Activated T-helper 17 cell treated with anti-CD3 and anti-CD28 coated beads, Interleukin-2, amount 50 U/mL, for 72 hours (primary cell): ENCODE results near the gene HEBP2. TPM values are rescaled to one million over a fixed set of nuclear protein-coding genes. Genes with fewer than 3 reads are reported as not detected.

Experiments
- ATAC-seq: fragments of 150-1000 bp; cut with Tn5 transposase; replicated peaks from 2 replicates; pipeline ENCODE4 v1.10.0; 2021; ENCODE audit warnings: mild to moderate bottlenecking, moderate library complexity
- H3K27ac Mint-ChIP-seq: one replicate; pipeline ENCODE4 v1.8.0; 2022; ENCODE audit warnings: mixed read lengths
- H3K27me3 Mint-ChIP-seq: one replicate; pipeline ENCODE4 v1.8.0; 2022; ENCODE audit warnings: mixed read lengths
- H3K36me3 Mint-ChIP-seq: one replicate; pipeline ENCODE4 v1.8.0; 2022; ENCODE audit warnings: low read depth, mild to moderate bottlenecking, mixed read lengths
- H3K4me1 Mint-ChIP-seq: one replicate; pipeline ENCODE4 v1.8.0; 2022; ENCODE audit warnings: mixed read lengths
- H3K4me3 Mint-ChIP-seq: one replicate; pipeline ENCODE4 v1.8.0; 2022; ENCODE audit warnings: mild to moderate bottlenecking, mixed read lengths
- H3K9me3 Mint-ChIP-seq: one replicate; pipeline ENCODE4 v1.8.0; 2022; ENCODE audit warnings: mixed read lengths
- total RNA-seq, 2 donors: library from RNA; stranded (reverse); gene quantifications; one replicate each; pipeline ENCODE4 v1.2.3, GENCODE V29; 2022

Gene HEBP2
- total RNA-seq, 2 donors from 2014 or later = 28.6 to 44.7 TPM

DNA sequence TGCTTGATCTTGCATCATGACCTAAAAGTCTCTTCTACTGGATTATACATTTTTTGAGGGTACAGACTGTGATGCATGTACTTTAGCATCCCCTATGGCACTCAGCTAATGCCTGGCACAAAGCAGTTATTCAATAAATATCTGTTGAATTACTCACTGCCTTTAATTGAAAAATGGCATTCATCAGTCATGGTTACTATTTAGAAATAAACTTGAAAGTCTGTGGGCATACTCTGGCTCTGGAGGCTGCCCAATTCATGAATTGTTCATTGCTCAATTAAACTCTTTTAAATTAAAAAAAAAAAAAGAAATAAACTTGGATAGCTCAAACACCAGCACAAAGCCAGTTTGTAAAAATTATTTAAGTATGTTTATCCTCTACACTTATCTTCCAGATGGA is 40.0 kb downstream of the HEBP2 start:
- no peak overlapping the region for H3K4me3 Mint-ChIP-seq
- H3K27me3 Mint-ChIP-seq = no peaks in the 10 kb centered on the region
- ATAC-seq = no peak
- no peak overlapping the region for H3K27ac Mint-ChIP-seq
- no peaks in the 10 kb centered on the region for H3K4me1 Mint-ChIP-seq
- H3K36me3 Mint-ChIP-seq = no peaks in the 10 kb centered on the region
- H3K9me3 Mint-ChIP-seq = no peaks in the 10 kb centered on the region

- Mint-ChIP-seq H3K4me3 (no peak overlapping the region), H3K27ac (no peak overlapping the region), H3K36me3 (no peaks in the 10 kb centered on the region), H3K4me1 (peaks cover 11% of the 10 kb centered on the region), H3K9me3 (no peaks in the 10 kb centered on the region), H3K27me3 (no peaks in the 10 kb centered on the region)
- no peak for ATAC-seq
Observed at GRCh38 chr6:138446821-138447220, 42.8 kb downstream of the HEBP2 start.

- no peaks in the 10 kb centered on the region for H3K9me3 Mint-ChIP-seq
- H3K27ac Mint-ChIP-seq = peak overlapping the region; percentile 44
- peak; percentile 47 for ATAC-seq
- no peak overlapping the region for H3K4me3 Mint-ChIP-seq
- H3K4me1 Mint-ChIP-seq = peaks cover 23% of the 10 kb centered on the region
- H3K27me3 Mint-ChIP-seq = no peaks in the 10 kb centered on the region
- no peaks in the 10 kb centered on the region for H3K36me3 Mint-ChIP-seq
Observed at GRCh38 chr6:138450445-138450844, 46.4 kb downstream of the HEBP2 start.

- no peak overlapping the region for H3K4me3 Mint-ChIP-seq
- H3K9me3 Mint-ChIP-seq = no peaks in the 10 kb centered on the region
- peaks cover 23% of the 10 kb centered on the region for H3K4me1 Mint-ChIP-seq
- H3K27ac Mint-ChIP-seq = peak overlapping the region; percentile 44
- ATAC-seq = no peak
- no peaks in the 10 kb centered on the region for H3K36me3 Mint-ChIP-seq
- H3K27me3 Mint-ChIP-seq = no peaks in the 10 kb centered on the region
Observed at GRCh38 chr6:138451043-138451442, 47.0 kb downstream of the HEBP2 start.

DNA sequence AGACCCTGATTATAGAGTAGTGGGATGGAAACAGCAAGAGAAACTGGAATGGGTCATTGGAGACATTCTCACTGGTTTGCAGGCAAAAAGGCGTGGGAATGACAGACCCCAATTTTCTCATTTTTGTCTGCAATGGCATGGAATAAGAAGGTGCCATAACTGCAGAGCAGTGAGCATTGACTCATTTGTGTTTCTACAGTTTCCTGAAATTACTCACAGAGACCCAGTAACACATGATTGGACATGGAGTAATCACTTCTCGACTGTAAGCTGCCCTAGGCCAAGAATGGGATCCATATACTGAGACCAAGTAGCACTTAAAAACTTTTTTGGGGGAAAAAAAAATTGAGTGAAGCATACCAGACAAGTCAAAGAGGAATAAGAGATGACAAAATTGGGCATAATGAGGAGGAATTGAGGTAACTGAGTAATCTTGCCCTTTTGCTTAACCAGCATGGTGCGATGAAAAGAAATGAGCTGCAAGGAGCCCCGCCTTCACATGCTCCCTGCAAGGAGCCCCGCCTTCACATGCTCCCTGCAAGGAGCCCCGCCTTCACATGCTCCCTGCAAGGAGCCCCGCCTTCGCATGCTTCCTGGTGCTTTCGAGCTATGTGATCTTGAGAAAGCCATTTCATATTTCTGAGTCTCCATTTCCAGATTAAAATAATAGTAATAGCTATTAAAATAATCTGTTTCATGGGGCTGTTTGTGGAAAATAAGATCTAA is 51.1 kb downstream of the HEBP2 start:
- peak overlapping the region; percentile 63 for H3K4me3 Mint-ChIP-seq
- H3K4me1 Mint-ChIP-seq = peaks cover 23% of the 10 kb centered on the region
- H3K9me3 Mint-ChIP-seq = no peaks in the 10 kb centered on the region

GRCh38 chr6:138455746-138456400 is 51.9 kb downstream of the HEBP2 start:
- no peaks in the 10 kb centered on the region for H3K27me3 Mint-ChIP-seq
- peak overlapping the region; percentile 63 for H3K4me3 Mint-ChIP-seq
- H3K4me1 Mint-ChIP-seq = peaks cover 15% of the 10 kb centered on the region
- no peaks in the 10 kb centered on the region for H3K36me3 Mint-ChIP-seq
- H3K9me3 Mint-ChIP-seq = no peaks in the 10 kb centered on the region
- H3K27ac Mint-ChIP-seq = peak overlapping the region; percentile 87
- peak; percentile 69 for ATAC-seq

More for the DNA sequence above, 51.1 kb downstream of the HEBP2 start:
- ATAC-seq = peak; percentile 83
- H3K36me3 Mint-ChIP-seq = no peaks in the 10 kb centered on the region
- peak overlapping the region; percentile 87 for H3K27ac Mint-ChIP-seq
- H3K27me3 Mint-ChIP-seq = no peaks in the 10 kb centered on the region

- no peaks in the 10 kb centered on the region for H3K27me3 Mint-ChIP-seq
- no peaks in the 10 kb centered on the region for H3K36me3 Mint-ChIP-seq
- peak overlapping the region; percentile 87 for H3K27ac Mint-ChIP-seq
- peaks cover 12% of the 10 kb centered on the region for H3K4me1 Mint-ChIP-seq
- H3K4me3 Mint-ChIP-seq = peak overlapping the region; percentile 63
- ATAC-seq = no peak
- no peaks in the 10 kb centered on the region for H3K9me3 Mint-ChIP-seq
Observed at GRCh38 chr6:138456401-138456790, 52.4 kb downstream of the HEBP2 start.

- H3K27me3 Mint-ChIP-seq = no peaks in the 10 kb centered on the region
- no peaks in the 10 kb centered on the region for H3K9me3 Mint-ChIP-seq
- H3K4me3 Mint-ChIP-seq = no peak overlapping the region
- no peak overlapping the region for H3K27ac Mint-ChIP-seq
- no peaks in the 10 kb centered on the region for H3K36me3 Mint-ChIP-seq
- peaks cover 5% of the 10 kb centered on the region for H3K4me1 Mint-ChIP-seq
- ATAC-seq = no peak
Observed at GRCh38 chr6:138461647-138462046, 57.6 kb downstream of the HEBP2 start.

DNA sequence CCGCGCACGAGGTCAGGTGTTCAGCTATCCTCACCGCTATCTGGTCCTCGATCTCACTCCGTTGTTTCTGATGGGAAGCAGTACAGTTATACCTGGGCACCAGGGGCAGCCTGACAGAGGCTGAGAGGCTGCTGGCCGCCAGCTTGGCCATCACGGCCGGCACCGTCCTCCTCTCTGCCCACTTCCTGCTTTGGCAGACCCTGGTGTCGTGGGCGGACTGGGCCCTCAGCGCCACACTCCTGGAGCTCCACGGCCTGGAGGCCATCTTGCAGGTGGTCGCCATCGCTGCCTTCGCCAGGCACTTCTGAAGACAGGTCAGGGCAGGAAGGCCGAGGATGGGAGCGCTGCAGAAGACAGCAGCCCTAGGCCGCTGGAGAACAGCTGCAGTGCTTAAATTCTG is 60.1 kb downstream of the HEBP2 start:
- Mint-ChIP-seq H3K36me3 (no peaks in the 10 kb centered on the region), H3K9me3 (no peaks in the 10 kb centered on the region), H3K4me1 (peaks cover 5% of the 10 kb centered on the region), H3K4me3 (no peak overlapping the region), H3K27ac (no peak overlapping the region), H3K27me3 (no peaks in the 10 kb centered on the region)
- ATAC-seq = no peak

DNA sequence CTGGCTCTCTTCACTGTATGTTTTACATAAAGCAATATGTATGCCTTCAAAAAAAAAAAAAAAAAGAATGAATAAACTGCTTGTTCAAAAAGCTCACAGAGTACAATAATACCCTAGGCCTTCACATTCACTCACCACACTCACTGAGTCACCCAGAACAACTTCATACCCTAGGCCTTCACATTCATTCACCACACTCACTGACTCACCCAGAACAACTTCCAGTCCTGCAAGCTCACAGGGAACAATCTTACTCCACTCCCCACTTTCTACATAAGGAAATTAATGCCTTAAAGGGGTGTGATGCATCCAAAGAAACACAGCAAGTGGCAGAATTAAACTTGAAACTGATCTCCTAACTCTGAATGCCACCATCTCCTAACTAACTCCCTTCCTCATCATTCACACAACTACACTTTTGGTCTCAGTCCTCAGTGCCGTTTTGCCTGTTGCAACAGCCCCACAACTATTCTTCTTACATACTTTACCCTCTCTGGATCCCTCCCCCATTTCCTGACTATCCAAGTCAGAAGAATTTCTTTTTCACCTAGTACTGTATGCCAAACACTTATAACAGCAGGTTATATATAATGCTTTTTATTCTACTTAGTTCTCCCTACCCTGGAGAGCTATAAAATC is 61.1 kb downstream of the HEBP2 start:
- ATAC-seq = peak; percentile 100
- Mint-ChIP-seq H3K27ac (no peak overlapping the region), H3K9me3 (no peaks in the 10 kb centered on the region)

DNA sequence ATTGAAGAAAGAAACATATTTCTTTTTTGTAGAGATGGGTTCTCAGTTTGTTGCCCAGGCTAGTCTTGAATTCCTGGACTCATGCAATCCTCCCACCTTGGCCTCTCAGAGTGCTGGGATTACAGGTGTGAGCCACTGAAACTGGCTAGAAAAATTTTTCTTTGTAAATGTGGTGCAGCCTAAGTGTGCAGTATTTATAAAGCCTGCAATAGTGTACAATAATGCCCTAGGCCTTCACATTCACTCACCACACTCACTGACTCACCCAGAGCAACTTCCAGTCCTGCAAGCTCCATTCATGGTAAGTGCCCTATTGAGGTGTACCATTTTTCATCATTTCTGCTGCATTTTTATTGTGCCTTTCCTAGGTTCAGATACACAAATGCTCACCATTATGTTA is 63.9 kb downstream of the HEBP2 start:
- Mint-ChIP-seq H3K4me1 (peaks cover 5% of the 10 kb centered on the region), H3K27ac (no peak overlapping the region), H3K27me3 (no peaks in the 10 kb centered on the region), H3K36me3 (no peaks in the 10 kb centered on the region), H3K9me3 (no peaks in the 10 kb centered on the region), H3K4me3 (no peak overlapping the region)
- no peak for ATAC-seq

More for the DNA sequence above, 61.1 kb downstream of the HEBP2 start:
- no peak overlapping the region for H3K4me3 Mint-ChIP-seq
- H3K27me3 Mint-ChIP-seq = no peaks in the 10 kb centered on the region
- peaks cover 5% of the 10 kb centered on the region for H3K4me1 Mint-ChIP-seq
- no peaks in the 10 kb centered on the region for H3K36me3 Mint-ChIP-seq

DNA sequence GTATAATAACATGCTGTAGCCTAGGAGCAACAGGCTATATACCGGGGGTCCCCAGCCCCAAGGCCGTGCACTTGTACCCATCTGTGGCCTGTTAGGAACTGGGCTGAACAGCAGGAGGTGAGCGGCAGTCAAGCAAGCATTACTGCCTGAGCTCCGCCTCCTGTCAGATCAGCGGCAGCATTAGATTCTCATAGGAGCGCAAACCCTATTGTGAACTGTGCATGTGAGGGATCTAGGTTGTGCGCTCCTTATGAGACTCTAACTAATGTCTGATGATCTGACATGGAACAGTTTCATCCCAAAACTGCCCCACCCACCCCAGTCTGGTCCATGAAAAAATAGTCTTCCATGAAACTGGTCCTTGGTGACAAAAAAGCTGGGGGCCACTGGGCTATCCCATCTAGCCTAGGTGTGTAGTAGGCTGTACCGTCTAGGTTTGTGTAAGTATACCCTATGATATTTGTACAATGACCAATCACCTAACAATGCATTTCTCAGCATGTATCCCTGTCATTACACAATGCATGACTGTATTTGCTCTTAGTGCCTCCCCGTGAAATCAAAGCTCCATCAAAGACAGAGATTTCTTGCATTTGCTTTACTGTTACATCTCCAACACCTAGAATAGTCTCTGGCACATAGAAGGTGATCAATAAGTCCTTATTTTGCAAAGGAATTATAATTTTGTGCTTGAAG is 64.4 kb downstream of the HEBP2 start:
- H3K27ac Mint-ChIP-seq = no peak overlapping the region
- no peaks in the 10 kb centered on the region for H3K9me3 Mint-ChIP-seq
- peaks cover 5% of the 10 kb centered on the region for H3K4me1 Mint-ChIP-seq
- H3K36me3 Mint-ChIP-seq = no peaks in the 10 kb centered on the region
- H3K27me3 Mint-ChIP-seq = no peaks in the 10 kb centered on the region
- ATAC-seq = no peak
- no peak overlapping the region for H3K4me3 Mint-ChIP-seq
